Panc1 (cell line): Measurements from ENCODE around the gene RPS6KA1. TPM values are rescaled to one million over a fixed set of nuclear protein-coding genes. Genes with fewer than 3 reads are reported as not detected.

Experiments
- ATAC-seq: fragments of 200-7000 bp; cut with Tn5 transposase; 2 replicates; pipeline ENCODE4 v1.9.1; 2020; ENCODE audit warnings: mild to moderate bottlenecking, moderate library complexity
- BruUV-seq: library from RNA; stranded (reverse); fragments of 400-500 nt; replicated peaks from 2 replicates; lab custom pipeline; 2021; lab: Mats Ljungman, UMichigan
- CTCF ChIA-PET: fragments of 300-600 bp; sonication (Branson Sonifier 250); formaldehyde crosslinking; loops from one replicate; lab custom pipeline; 2022; ENCODE audit warnings: antibody characterized with exemption; lab: Charles Lee
- POLR2A ChIA-PET: fragments of 300-600 bp; sonication (Branson Sonifier 250); formaldehyde crosslinking; loops from one replicate; lab custom pipeline; 2022; ENCODE audit warnings: antibody characterized with exemption; lab: Charles Lee
- DNase-seq: peaks from one replicate; pipeline ENCODE4 v3.0.0-alpha.2; 2010; ENCODE audit warnings: low read depth, low spot score
- H3K27ac ChIP-seq: 2 replicates; pipeline ENCODE4 v1.5.1; 2011; ENCODE audit warnings: mild to moderate bottlenecking, low read length, inconsistent platforms
- H3K27me3 ChIP-seq: fragments of 200-500 bp; sonication (Bioruptor generic); 2 replicates; pipeline ENCODE4 v1.6.0; 2014; ENCODE audit warnings: low read length, inconsistent platforms; ENCODE audit not compliant: control insufficient read depth, insufficient read depth
- H3K36me3 ChIP-seq: fragments of 200-500 bp; sonication (Bioruptor generic); 2 replicates; pipeline ENCODE4 v1.5.1; 2014; ENCODE audit warnings: inconsistent platforms, mild to moderate bottlenecking, low read length, moderate library complexity; ENCODE audit not compliant: control insufficient read depth, insufficient read depth
- H3K4me1 ChIP-seq: 2 replicates; pipeline ENCODE4 v1.5.1; 2011; ENCODE audit warnings: inconsistent platforms, mild to moderate bottlenecking, low read length, moderate library complexity; ENCODE audit not compliant: control insufficient read depth, insufficient read depth
- H3K4me3 ChIP-seq, 2 experiments: 2 replicates each; pipeline ENCODE4 v1.5.1; 2011 to 2012; ENCODE audit warnings: low read depth in 2 of 2, low read length in 2 of 2, mild to moderate bottlenecking in 2 of 2, inconsistent platforms in 1 of 2, moderate library complexity in 1 of 2
- H3K9me3 ChIP-seq: fragments of 200-500 bp; sonication (Bioruptor generic); 2 replicates; pipeline ENCODE4 v1.5.1; 2014; ENCODE audit warnings: low read depth, mild to moderate bottlenecking, inconsistent platforms, low read length, moderate library complexity; ENCODE audit not compliant: control insufficient read depth, insufficient read depth
- CTCF ChIP-seq: fragments of 450-650 bp; IDR thresholded peaks from 2 replicates; pipeline ENCODE4 v1.5.1; 2017; ENCODE audit warnings: mild to moderate bottlenecking
- POLR2AphosphoS5 ChIP-seq: IDR thresholded peaks from 2 replicates; pipeline ENCODE4 v1.6.1; 2012; ENCODE audit warnings: mild to moderate bottlenecking, low read depth, low read length, moderate library complexity
- REST ChIP-seq, 2 experiments: IDR thresholded peaks; 2 replicates each; pipeline ENCODE4 v1.6.1; 2011 to 2012; ENCODE audit warnings: low read depth in 2 of 2, control low read depth in 1 of 2, low read length in 1 of 2, mild to moderate bottlenecking in 1 of 2, moderate library complexity in 1 of 2; ENCODE audit not compliant: insufficient read depth in 1 of 2
- SIN3A ChIP-seq: IDR thresholded peaks from 2 replicates; pipeline ENCODE4 v1.6.1; 2012; ENCODE audit warnings: low read depth, mild to moderate bottlenecking, low read length, moderate library complexity, borderline replicate concordance; ENCODE audit not compliant: insufficient read depth
- TCF7L2 ChIP-seq: IDR thresholded peaks from 2 replicates; pipeline ENCODE4 v1.6.1; 2011; ENCODE audit warnings: mild to moderate bottlenecking, low read depth, low read length, inconsistent platforms
- in situ Hi-C: cut with HindIII; loops from 2 replicates; pipeline ENCODE4 v1.10.0; 2016; ENCODE audit warnings: low sequenced_read_pairs, low pct_unique_long_range_greater_than_20kb
- intact Hi-C: fragments of 100-400 bp; cut with micrococcal nuclease; formaldehyde crosslinking; loops from one replicate; pipeline ENCODE4 v1.10.0; 2022; ENCODE audit not compliant: unreplicated experiment
- total RNA-seq: library from RNA; stranded (reverse); gene quantifications from one replicate; pipeline ENCODE4 v1.2.1, GENCODE V29; 2021; ENCODE audit not compliant: unreplicated experiment

The RPS6KA1 gene
- total RNA-seq, 1 experiment from 2014 or later, result 44.0 TPM

- Histone ChIP-seq H3K4me1 (no peaks in the 10 kb centered on the region), H3K27ac (no peak overlapping the region), H3K9me3 (no peaks in the 10 kb centered on the region), H3K36me3 (no peaks in the 10 kb centered on the region), H3K27me3 (no peaks in the 10 kb centered on the region), H3K4me3 (no peak overlapping the region)
- ChIA-PET POLR2A (no interaction called here), CTCF (no interaction called here)
- intact Hi-C loops, result no loop called here
- DNase-seq, result no peak
- in situ Hi-C loops, result no loop called here
- no TSS peak for BruUV-seq
- no peak for ATAC-seq
- TF ChIP-seq SIN3A (no peak), POLR2AphosphoS5 (no peak), TCF7L2 (no peak), CTCF (no peak), REST (IDR thresholded peaks at IDR 0.05; ENCODE audit: insufficient read depth in 1 of 2, low read depth in 2 of 2, low read length in 1 of 2) (no peak)
These were observed 45.2 kb downstream of the RPS6KA1 start for GRCh38 chr1:26574719-26575251.

- Histone ChIP-seq H3K36me3 (no peaks in the 10 kb centered on the region), H3K9me3 (no peaks in the 10 kb centered on the region), H3K4me1 (no peaks in the 10 kb centered on the region), H3K4me3 (no peak overlapping the region), H3K27ac (no peak overlapping the region), H3K27me3 (no peaks in the 10 kb centered on the region)
- in situ Hi-C loops, result no loop called here
- BruUV-seq, result no TSS peak
- POLR2A ChIA-PET, result no interaction called here
- intact Hi-C loops, result no loop called here
- ATAC-seq (no peak), DNase-seq (no peak)
- CTCF ChIA-PET, result no interaction called here
- no peak for TF ChIP-seq POLR2AphosphoS5
- no peak for TF ChIP-seq REST (IDR thresholded peaks at IDR 0.05; ENCODE audit: insufficient read depth in 1 of 2, low read depth in 2 of 2, low read length in 1 of 2)
These were observed 45.8 kb downstream of the RPS6KA1 start for GRCh38 chr1:26575348-26575747.
